ENCODE data around the gene TECRL.

TECRL gene

DNA sequence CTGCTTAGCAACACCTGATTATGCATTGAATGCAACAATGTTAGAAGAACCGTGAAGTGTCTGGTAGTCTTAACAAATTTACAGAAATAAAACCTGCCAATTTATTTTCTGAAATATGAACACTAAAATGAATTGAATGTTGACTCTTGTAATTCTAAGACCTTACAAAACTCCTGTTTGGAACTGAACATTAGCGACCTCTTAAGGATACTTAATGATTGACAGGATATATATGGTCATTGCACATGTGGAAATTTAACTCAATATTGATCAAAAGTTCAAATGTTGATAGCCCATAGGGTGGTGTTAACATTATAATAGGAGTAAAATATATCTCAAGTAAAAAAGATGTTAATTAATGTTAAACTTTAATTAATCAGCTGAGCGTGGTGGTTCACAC lies 79.1 kb downstream of the TECRL start:
- TF ChIP-seq, protein P1, sequence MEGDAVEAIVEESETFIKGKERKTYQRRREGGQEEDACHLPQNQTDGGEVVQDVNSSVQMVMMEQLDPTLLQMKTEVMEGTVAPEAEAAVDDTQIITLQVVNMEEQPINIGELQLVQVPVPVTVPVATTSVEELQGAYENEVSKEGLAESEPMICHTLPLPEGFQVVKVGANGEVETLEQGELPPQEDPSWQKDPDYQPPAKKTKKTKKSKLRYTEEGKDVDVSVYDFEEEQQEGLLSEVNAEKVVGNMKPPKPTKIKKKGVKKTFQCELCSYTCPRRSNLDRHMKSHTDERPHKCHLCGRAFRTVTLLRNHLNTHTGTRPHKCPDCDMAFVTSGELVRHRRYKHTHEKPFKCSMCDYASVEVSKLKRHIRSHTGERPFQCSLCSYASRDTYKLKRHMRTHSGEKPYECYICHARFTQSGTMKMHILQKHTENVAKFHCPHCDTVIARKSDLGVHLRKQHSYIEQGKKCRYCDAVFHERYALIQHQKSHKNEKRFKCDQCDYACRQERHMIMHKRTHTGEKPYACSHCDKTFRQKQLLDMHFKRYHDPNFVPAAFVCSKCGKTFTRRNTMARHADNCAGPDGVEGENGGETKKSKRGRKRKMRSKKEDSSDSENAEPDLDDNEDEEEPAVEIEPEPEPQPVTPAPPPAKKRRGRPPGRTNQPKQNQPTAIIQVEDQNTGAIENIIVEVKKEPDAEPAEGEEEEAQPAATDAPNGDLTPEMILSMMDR (IDR thresholded peaks at IDR 0.05; ENCODE audit: low read depth, low read length), result peak; percentile 24; the same call in 1 of the 2 replicates
- no peak for TF ChIP-seq EZH2phosphoT487 (IDR thresholded peaks at IDR 0.05; ENCODE audit: low read depth)
- H3K36me3 ChIP-seq (replicated peaks; ENCODE audit: low read depth, low read length), result no peaks in the 10 kb centered on the region
- no peak overlapping the region for H3K4me2 ChIP-seq (ENCODE audit: low read length)

DNA sequence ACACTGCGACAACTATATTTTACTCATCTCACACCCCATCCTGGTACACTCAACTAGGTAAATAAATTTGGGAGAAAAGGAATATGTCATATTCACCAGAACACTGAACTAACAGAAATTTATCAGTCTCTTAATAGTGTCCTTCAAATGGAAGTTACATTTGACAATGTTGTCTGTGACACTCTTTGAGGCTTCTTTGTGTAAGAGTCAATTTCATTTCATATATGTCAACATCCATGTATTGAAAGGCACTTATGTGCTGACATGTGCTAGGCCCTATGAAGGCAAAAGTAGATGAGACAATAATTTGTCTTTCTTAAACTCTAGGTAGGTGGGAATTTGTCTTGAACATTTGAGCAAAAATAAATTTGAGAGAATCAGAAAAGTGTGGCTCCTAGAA lies 82.0 kb downstream of the TECRL start:
- Histone ChIP-seq H3K4me3 (ENCODE audit: low read length) (no peak overlapping the region), H3K79me2 (ENCODE audit: low read length) (no peaks in the 10 kb centered on the region), H3K36me3 (replicated peaks; ENCODE audit: low read depth, low read length) (no peaks in the 10 kb centered on the region), H3K9ac (ENCODE audit: low read length) (no peak overlapping the region), H2AFZ (ENCODE audit: low read depth, low read length) (no peak overlapping the region), H3K9me3 (ENCODE audit: insufficient read depth, low read length) (peaks cover 2% of the 10 kb centered on the region; the same call in 1 of the 2 replicates), H3K4me2 (ENCODE audit: low read length) (no peak overlapping the region), H3K27me3 (ENCODE audit: low read depth, low read length) (no peaks in the 10 kb centered on the region), H3K4me1 (ENCODE audit: low read length) (no peaks in the 10 kb centered on the region), H3K27ac (ENCODE audit: low read length) (no peak overlapping the region), H4K20me1 (ENCODE audit: insufficient read depth, low read length) (no peaks in the 10 kb centered on the region)
- TF ChIP-seq, protein P1 (IDR thresholded peaks at IDR 0.05; ENCODE audit: low read depth, low read length), result no peak
- TF ChIP-seq EZH2phosphoT487 (IDR thresholded peaks at IDR 0.05; ENCODE audit: low read depth), result no peak

More for the DNA sequence above, 79.1 kb downstream of the TECRL start:
- Histone ChIP-seq H3K4me3 (ENCODE audit: low read length) (no peak overlapping the region), H3K79me2 (ENCODE audit: low read length) (no peaks in the 10 kb centered on the region), H2AFZ (ENCODE audit: low read depth, low read length) (no peak overlapping the region), H4K20me1 (ENCODE audit: insufficient read depth, low read length) (no peaks in the 10 kb centered on the region), H3K27me3 (ENCODE audit: low read depth, low read length) (no peaks in the 10 kb centered on the region), H3K27ac (ENCODE audit: low read length) (no peak overlapping the region), H3K4me1 (ENCODE audit: low read length) (no peaks in the 10 kb centered on the region), H3K9ac (ENCODE audit: low read length) (no peak overlapping the region), H3K9me3 (ENCODE audit: insufficient read depth, low read length) (no peaks in the 10 kb centered on the region)

DNA sequence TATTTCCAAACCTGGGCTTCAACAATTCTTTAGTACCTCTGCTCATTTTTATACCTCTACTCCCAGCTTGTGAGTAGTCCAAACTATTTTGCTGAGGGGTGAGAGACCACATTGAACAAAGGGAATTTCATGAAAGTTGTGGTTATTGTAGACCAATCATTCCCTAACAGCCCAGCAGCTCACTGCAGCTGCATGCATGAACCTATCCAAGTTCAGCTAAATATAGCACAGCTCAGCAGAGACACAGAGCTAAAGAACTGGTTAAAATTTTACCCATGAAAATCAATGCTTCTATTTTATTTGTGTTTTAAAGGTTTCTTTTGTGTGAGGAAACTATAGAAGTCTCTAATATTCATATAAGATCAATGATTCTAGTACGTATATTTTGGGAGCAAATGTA lies 82.7 kb downstream of the TECRL start:
- Histone ChIP-seq H3K9ac (ENCODE audit: low read length) (no peak overlapping the region), H3K36me3 (replicated peaks; ENCODE audit: low read depth, low read length) (no peaks in the 10 kb centered on the region), H3K79me2 (ENCODE audit: low read length) (no peaks in the 10 kb centered on the region), H3K4me2 (ENCODE audit: low read length) (no peak overlapping the region), H3K4me3 (ENCODE audit: low read length) (no peak overlapping the region), H4K20me1 (ENCODE audit: insufficient read depth, low read length) (no peaks in the 10 kb centered on the region), H2AFZ (ENCODE audit: low read depth, low read length) (no peak overlapping the region), H3K27me3 (ENCODE audit: low read depth, low read length) (no peaks in the 10 kb centered on the region), H3K27ac (ENCODE audit: low read length) (no peak overlapping the region), H3K9me3 (ENCODE audit: insufficient read depth, low read length) (peaks cover 2% of the 10 kb centered on the region; the same call in 1 of the 2 replicates), H3K4me1 (ENCODE audit: low read length) (no peaks in the 10 kb centered on the region)
- TF ChIP-seq, protein P1 (IDR thresholded peaks at IDR 0.05; ENCODE audit: low read depth, low read length), result no peak
- TF ChIP-seq EZH2phosphoT487 (IDR thresholded peaks at IDR 0.05; ENCODE audit: low read depth), result no peak

GRCh38 chr4:64306255-64306565 lies 103.0 kb downstream of the TECRL start:
- Histone ChIP-seq H3K4me1 (ENCODE audit: low read length) (no peaks in the 10 kb centered on the region), H3K4me2 (ENCODE audit: low read length) (no peak overlapping the region), H2AFZ (ENCODE audit: low read depth, low read length) (no peak overlapping the region), H3K4me3 (ENCODE audit: low read length) (no peak overlapping the region), H3K27me3 (ENCODE audit: low read depth, low read length) (no peaks in the 10 kb centered on the region), H3K27ac (ENCODE audit: low read length) (no peak overlapping the region), H4K20me1 (ENCODE audit: insufficient read depth, low read length) (no peaks in the 10 kb centered on the region), H3K79me2 (ENCODE audit: low read length) (no peaks in the 10 kb centered on the region), H3K36me3 (replicated peaks; ENCODE audit: low read depth, low read length) (peaks cover 3% of the 10 kb centered on the region), H3K9ac (ENCODE audit: low read length) (no peak overlapping the region), H3K9me3 (ENCODE audit: insufficient read depth, low read length) (no peaks in the 10 kb centered on the region)
- no peak for TF ChIP-seq EZH2phosphoT487 (IDR thresholded peaks at IDR 0.05; ENCODE audit: low read depth)
- TF ChIP-seq, protein P1 (IDR thresholded peaks at IDR 0.05; ENCODE audit: low read depth, low read length), result no peak
